IMR-90 (cell line): ENCODE measurements around the gene LCNL1. TPM values are rescaled to one million over a fixed set of nuclear protein-coding genes. Genes with fewer than 3 reads are reported as not detected.

Experiments
- ATAC-seq: fragments of 200-7000 bp; cut with Tn5 transposase; 2 replicates; pipeline ENCODE4 v1.9.1; 2020; ENCODE audit warnings: low read depth, mild to moderate bottlenecking, moderate library complexity
- BruUV-seq: library from RNA; stranded (reverse); fragments of 400-500 nt; replicated peaks from 2 replicates; lab custom pipeline; 2021; lab: Mats Ljungman, UMichigan
- CTCF ChIA-PET: fragments of 300-600 bp; formaldehyde crosslinking; extraction: SDS; loops from one replicate; lab custom pipeline; 2021; ENCODE audit warnings: antibody characterized with exemption; lab: Yijun Ruan, JAX
- POLR2A ChIA-PET: fragments of 300-600 bp; sonication (Branson Sonifier 250); formaldehyde crosslinking; loops from one replicate; lab custom pipeline; 2022; ENCODE audit warnings: antibody characterized with exemption; ENCODE audit not compliant: unreplicated experiment; lab: Charles Lee
- DNase-seq: peaks from one replicate; pipeline ENCODE4 v3.0.0; 2013
- H2AFZ ChIP-seq: replicated peaks from 2 replicates; pipeline ENCODE3; 2013; ENCODE audit warnings: low read length, mild to moderate bottlenecking; ENCODE audit not compliant: poor library complexity
- H2AK5ac ChIP-seq: 2 replicates; pipeline ENCODE4 v1.6.1; 2013; ENCODE audit warnings: low read depth, low read length, inconsistent platforms
- H2AK9ac ChIP-seq: replicated peaks from 2 replicates; pipeline ENCODE3; 2013; ENCODE audit warnings: mild to moderate bottlenecking, low read depth, low read length, moderate library complexity; ENCODE audit not compliant: poor library complexity
- H2BK120ac ChIP-seq: 2 replicates; pipeline ENCODE4 v1.6.1; 2013; ENCODE audit warnings: low read depth, low read length, inconsistent platforms
- H2BK15ac ChIP-seq: 3 replicates; pipeline ENCODE4 v1.6.1; 2013; ENCODE audit warnings: low read depth, low read length, inconsistent platforms
- H2BK20ac ChIP-seq: 2 replicates; pipeline ENCODE4 v1.6.1; 2013; ENCODE audit warnings: low read depth, mild to moderate bottlenecking, inconsistent platforms, low read length, moderate library complexity
- H2BK5ac ChIP-seq: 2 replicates; pipeline ENCODE4 v1.6.1; 2013; ENCODE audit warnings: mild to moderate bottlenecking, low read depth, low read length, inconsistent platforms; ENCODE audit not compliant: poor library complexity, severe bottlenecking
- H3K14ac ChIP-seq: replicated peaks from 2 replicates; pipeline ENCODE4 v1.6.1; 2013; ENCODE audit warnings: low read depth, low read length, inconsistent platforms
- H3K18ac ChIP-seq: 2 replicates; pipeline ENCODE4 v1.6.1; 2013; ENCODE audit warnings: low read depth, low read length, control low read depth
- H3K23ac ChIP-seq: 2 replicates; pipeline ENCODE4 v1.6.1; 2013; ENCODE audit warnings: low read depth, low read length, inconsistent platforms
- H3K27ac ChIP-seq: 2 replicates; pipeline ENCODE4 v1.5.1; 2013; ENCODE audit warnings: mild to moderate bottlenecking, control low read depth, low read length; ENCODE audit not compliant: insufficient read depth
- H3K27me3 ChIP-seq: 2 replicates; pipeline ENCODE4 v1.6.1; 2013; ENCODE audit warnings: low read length; ENCODE audit not compliant: control insufficient read depth, insufficient read depth
- H3K36me3 ChIP-seq: 2 replicates; pipeline ENCODE4 v1.6.1; 2013; ENCODE audit warnings: low read length, mixed read lengths; ENCODE audit not compliant: control insufficient read depth, insufficient read depth
- H3K4ac ChIP-seq: 2 replicates; pipeline ENCODE4 v1.6.1; 2013; ENCODE audit warnings: low read depth, low read length, inconsistent platforms
- H3K4me1 ChIP-seq: 2 replicates; pipeline ENCODE4 v1.6.1; 2013; ENCODE audit warnings: low read length, mixed read lengths; ENCODE audit not compliant: control insufficient read depth, insufficient read depth
- H3K4me2 ChIP-seq: 2 replicates; pipeline ENCODE4 v1.6.1; 2013; ENCODE audit warnings: low read depth, mild to moderate bottlenecking, control low read depth, low read length, moderate library complexity
- H3K4me3 ChIP-seq: 2 replicates; pipeline ENCODE4 v1.5.1; 2013; ENCODE audit warnings: low read depth, mild to moderate bottlenecking, control low read depth, low read length, moderate library complexity; ENCODE audit not compliant: insufficient read depth
- H3K56ac ChIP-seq: 2 replicates; pipeline ENCODE4 v1.6.1; 2013; ENCODE audit warnings: low read length, inconsistent platforms; ENCODE audit not compliant: insufficient read depth; ENCODE audit errors: extremely low read depth
- H3K79me1 ChIP-seq, 2 experiments: 2 replicates each; pipeline ENCODE4 v1.6.1; 2013; ENCODE audit warnings: low read length in 2 of 2, inconsistent platforms in 1 of 2, low read depth in 1 of 2
- H3K9ac ChIP-seq: 2 replicates; pipeline ENCODE4 v1.6.1; 2013; ENCODE audit warnings: low read depth, low read length, control low read depth
- H3K9me1 ChIP-seq: 2 replicates; pipeline ENCODE4 v1.6.1; 2013; ENCODE audit warnings: low read length, inconsistent platforms; ENCODE audit not compliant: insufficient read depth
- H3K9me3 ChIP-seq: 2 replicates; pipeline ENCODE4 v1.6.1; 2013; ENCODE audit warnings: low read length; ENCODE audit not compliant: control insufficient read depth, insufficient read depth
- H4K20me1 ChIP-seq: 2 replicates; pipeline ENCODE4 v1.6.1; 2013; ENCODE audit warnings: low read length, inconsistent platforms; ENCODE audit not compliant: insufficient read depth
- H4K5ac ChIP-seq: 2 replicates; pipeline ENCODE4 v1.6.1; 2013; ENCODE audit warnings: mild to moderate bottlenecking, low read depth, low read length, control low read depth
- H4K8ac ChIP-seq, 2 experiments: 2 replicates each; pipeline ENCODE4 v1.6.1; 2013; ENCODE audit warnings: low read depth in 2 of 2, low read length in 2 of 2, control low read depth in 1 of 2, inconsistent platforms in 1 of 2
- H4K91ac ChIP-seq: 2 replicates; pipeline ENCODE4 v1.6.1; 2013; ENCODE audit warnings: low read depth, low read length, inconsistent platforms; ENCODE audit not compliant: insufficient read depth
- ELK1 ChIP-seq: fragments of 150-350 bp; IDR thresholded peaks from 2 replicates; pipeline ENCODE4 v1.6.1; 2016; ENCODE audit warnings: low read depth, mild to moderate bottlenecking, low read length, moderate library complexity, borderline replicate concordance
- FOS ChIP-seq: fragments of 150-350 bp; IDR thresholded peaks from 2 replicates; pipeline ENCODE4 v1.6.1; 2016; ENCODE audit warnings: low read depth, low read length
- MXI1 ChIP-seq: IDR thresholded peaks from 2 replicates; pipeline ENCODE4 v1.6.1; 2012; ENCODE audit warnings: low read depth, mild to moderate bottlenecking, low read length, moderate library complexity, borderline replicate concordance
- WGBS, 2 experiments: methylation state at CpG; one replicate each; pipeline versions ENCODE4 v1.1.5 to v1.1.7; 2013; ENCODE audit warnings: missing lambda C conversion rate in 2 of 2; ENCODE audit not compliant: insufficient read length in 1 of 2; ENCODE audit errors: extremely low coverage in 2 of 2; 5-methylcytosine and 5-hydroxymethylcytosine counted together
- dilution Hi-C: fragments of 300-500 bp; cut with HindIII; formaldehyde crosslinking; loops from one replicate; pipeline ENCODE4 v1.14.3; 2018; ENCODE audit warnings: low sequenced_read_pairs; ENCODE audit not compliant: unreplicated experiment
- in situ Hi-C: fragments of 300-500 bp; cut with MboI; formaldehyde crosslinking; loops from 3 replicates; pipeline ENCODE4 v1.14.3; 2019; ENCODE audit warnings: low sequenced_read_pairs, inconsistent platforms, mixed read lengths
- intact Hi-C: fragments of 100-400 bp; cut with micrococcal nuclease; formaldehyde crosslinking; loops from 2 replicates; pipeline ENCODE4 v1.10.0; 2022
- polyA plus RNA-seq, 3 experiments: library from polyadenylated mRNA; depleted of rRNA; stranded (reverse); fragments of >200 nt; gene quantifications; 2 replicates each; pipeline ENCODE4 v1.2.3, GENCODE V29; 2012; ENCODE audit warnings: low replicate concordance in 1 of 3
- total RNA-seq: library from RNA; depleted of rRNA; stranded (reverse); fragments of >200 nt; gene quantifications from 2 replicates; pipeline ENCODE4 v1.2.3, GENCODE V29; 2012

Gene LCNL1
- total and polyA plus RNA-seq, 2 of the 4 experiments (the other 2 are of a cell fraction): 0.15 TPM; not detected in 1

- no peak overlapping the region for H2BK5ac ChIP-seq
- no peak for ATAC-seq
- intact Hi-C loops: no loop called here
- H2BK15ac ChIP-seq: no peak overlapping the region
- POLR2A ChIA-PET: no interaction called here
- H3K18ac ChIP-seq: no peak overlapping the region
- peaks cover 5% of the 10 kb centered on the region; the same call in 1 of the 2 replicates for H3K36me3 ChIP-seq
- no peak overlapping the region for H4K5ac ChIP-seq
- H3K9me1 ChIP-seq: peaks cover 8% of the 10 kb centered on the region
- H2AFZ ChIP-seq: no peak overlapping the region
- H4K8ac ChIP-seq: no peak overlapping the region
- H2BK120ac ChIP-seq: no peak overlapping the region
- no peak overlapping the region for H3K4me3 ChIP-seq
- no peak overlapping the region for H4K91ac ChIP-seq
- CTCF ChIA-PET: no interaction called here
- no peak for DNase-seq
- H3K14ac ChIP-seq: no peak overlapping the region
- H3K56ac ChIP-seq: no peak overlapping the region
- H3K79me1 ChIP-seq: peaks cover 6 to 16% of the 10 kb centered on the region in 2 experiments; a peak in 3 of 4 replicates
- peaks cover 23% of the 10 kb centered on the region for H3K4me1 ChIP-seq
- peaks cover 6% of the 10 kb centered on the region for H3K9me3 ChIP-seq
- no TSS peak for BruUV-seq
- no peak overlapping the region for H2BK20ac ChIP-seq
- TF ChIP-seq ELK1: no peak
- TF ChIP-seq FOS: no peak
- TF ChIP-seq MXI1: no peak
- H3K4ac ChIP-seq: no peak overlapping the region
- H4K20me1 ChIP-seq: no peaks in the 10 kb centered on the region; the same call in 1 of the 2 replicates
- H2AK9ac ChIP-seq: no peak overlapping the region
- in situ Hi-C loops: no loop called here
- WGBS, 2 experiments: 68% methylated on average over 29 of the region's 40 CpGs; no CpG with 5 or more reads in 1 of the 2 experiments
- no peak overlapping the region for H3K9ac ChIP-seq
- H3K27ac ChIP-seq: no peak overlapping the region
- H3K23ac ChIP-seq: no peak overlapping the region
- H3K27me3 ChIP-seq: peaks cover 2% of the 10 kb centered on the region; the same call in 1 of the 2 replicates
- H3K4me2 ChIP-seq: no peak overlapping the region
- dilution Hi-C loops: no loop called here
- no peak overlapping the region for H2AK5ac ChIP-seq
Measured at GRCh38 chr9:136994888-136995230, 12.1 kb downstream of the LCNL1 start.
